ENCODE data around the gene KRTAP10-11.

- TF ChIP-seq, protein P1, sequence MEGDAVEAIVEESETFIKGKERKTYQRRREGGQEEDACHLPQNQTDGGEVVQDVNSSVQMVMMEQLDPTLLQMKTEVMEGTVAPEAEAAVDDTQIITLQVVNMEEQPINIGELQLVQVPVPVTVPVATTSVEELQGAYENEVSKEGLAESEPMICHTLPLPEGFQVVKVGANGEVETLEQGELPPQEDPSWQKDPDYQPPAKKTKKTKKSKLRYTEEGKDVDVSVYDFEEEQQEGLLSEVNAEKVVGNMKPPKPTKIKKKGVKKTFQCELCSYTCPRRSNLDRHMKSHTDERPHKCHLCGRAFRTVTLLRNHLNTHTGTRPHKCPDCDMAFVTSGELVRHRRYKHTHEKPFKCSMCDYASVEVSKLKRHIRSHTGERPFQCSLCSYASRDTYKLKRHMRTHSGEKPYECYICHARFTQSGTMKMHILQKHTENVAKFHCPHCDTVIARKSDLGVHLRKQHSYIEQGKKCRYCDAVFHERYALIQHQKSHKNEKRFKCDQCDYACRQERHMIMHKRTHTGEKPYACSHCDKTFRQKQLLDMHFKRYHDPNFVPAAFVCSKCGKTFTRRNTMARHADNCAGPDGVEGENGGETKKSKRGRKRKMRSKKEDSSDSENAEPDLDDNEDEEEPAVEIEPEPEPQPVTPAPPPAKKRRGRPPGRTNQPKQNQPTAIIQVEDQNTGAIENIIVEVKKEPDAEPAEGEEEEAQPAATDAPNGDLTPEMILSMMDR (conservative IDR thresholded peaks at IDR 0.05 in 1 of 2, IDR thresholded peaks at IDR 0.05 in 1 of 2; ENCODE audit: extremely low read depth in 1 of 2, insufficient read depth in 1 of 2, low read depth in 1 of 2, low read length in 2 of 2): no peak
- no peak for TF ChIP-seq EZH2 (IDR thresholded peaks at IDR 0.05; ENCODE audit: borderline replicate concordance, low read length)
Observed at GRCh38 chr21:44684483-44684882, 38.3 kb downstream of the KRTAP10-11 start.

Data from mammary epithelial cell (primary cell).